Measurements from ENCODE around the gene APOL1.
"Not testable (repeated sequence)": the region's sequence is repeated elsewhere in the genome, so short reads cannot be mapped to it uniquely, and the experiment has no call there.

The APOL1 gene

DNA sequence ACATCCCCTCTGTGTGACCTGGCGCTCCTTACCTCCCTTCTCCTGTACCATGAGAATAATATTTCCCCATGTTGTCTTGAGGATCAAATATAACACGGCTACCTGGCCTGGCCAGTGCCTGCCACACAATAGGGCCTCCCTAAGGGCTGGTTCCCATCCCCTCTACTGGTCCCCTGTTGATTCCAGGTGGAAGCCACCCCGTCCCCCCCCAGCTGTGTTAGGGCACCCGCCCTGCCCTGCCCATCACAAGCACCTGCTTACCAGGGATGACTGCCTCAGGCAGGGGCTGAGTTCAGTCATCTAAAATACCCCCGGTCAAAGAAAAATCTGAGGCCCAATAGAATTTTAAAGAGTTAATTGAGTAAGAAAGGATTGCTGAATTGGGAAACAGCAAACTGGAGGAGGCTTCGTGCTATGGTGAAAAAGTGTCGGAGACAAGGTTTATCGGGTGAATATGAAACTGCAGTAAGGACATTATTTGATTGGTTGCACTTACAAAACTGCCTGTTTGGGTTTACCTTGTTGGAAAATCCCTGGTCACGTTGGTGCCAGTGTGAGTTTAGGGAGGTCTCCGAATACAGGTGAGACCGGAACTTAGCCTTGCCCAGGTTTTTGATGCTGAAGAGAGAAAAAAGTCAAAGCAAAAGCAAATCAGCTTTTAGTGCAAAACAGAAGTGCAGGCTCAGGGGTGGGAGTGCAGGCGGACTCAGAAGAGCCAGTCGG, 5.2 kb downstream of the APOL1 start:
- Histone ChIP-seq H3K27me3 (ENCODE audit: insufficient read depth, low read length) (no peaks in the 10 kb centered on the region), H2AFZ (ENCODE audit: low read length, unreplicated experiment) (no peak overlapping the region), H3K79me2 (ENCODE audit: control insufficient read depth, insufficient read depth, low read length, unreplicated experiment) (peaks cover 9% of the 10 kb centered on the region), H3K27ac (ENCODE audit: low read depth, low read length) (no peak overlapping the region), H3K4me3 (ENCODE audit: low read depth, low read length) (no peak overlapping the region), H3K36me3 (ENCODE audit: insufficient read depth, low read length) (no peaks in the 10 kb centered on the region), H3K4me1 (ENCODE audit: control insufficient read depth, insufficient read depth, low read length, unreplicated experiment) (peaks cover 10% of the 10 kb centered on the region)

- H3K4me1 ChIP-seq (ENCODE audit: control insufficient read depth, insufficient read depth, low read length, unreplicated experiment), result peaks cover 4% of the 10 kb centered on the region
- H3K27ac ChIP-seq (ENCODE audit: low read depth, low read length), result no peak overlapping the region
- H3K4me3 ChIP-seq (ENCODE audit: low read depth, low read length), result no peak overlapping the region
- H3K79me2 ChIP-seq (ENCODE audit: control insufficient read depth, insufficient read depth, low read length, unreplicated experiment), result peaks cover 2% of the 10 kb centered on the region
- H3K36me3 ChIP-seq (ENCODE audit: insufficient read depth, low read length), result no peaks in the 10 kb centered on the region
- no peaks in the 10 kb centered on the region for H3K27me3 ChIP-seq (ENCODE audit: insufficient read depth, low read length)
- no peak overlapping the region for H2AFZ ChIP-seq (ENCODE audit: low read length, unreplicated experiment)
Measured at GRCh38 chr22:36258701-36259614, 6.0 kb downstream of the APOL1 start.

- Histone ChIP-seq H3K36me3 (ENCODE audit: insufficient read depth, low read length) (no peaks in the 10 kb centered on the region), H2AFZ (ENCODE audit: low read length, unreplicated experiment) (no peak overlapping the region), H3K27ac (ENCODE audit: low read depth, low read length) (no peak overlapping the region), H3K27me3 (ENCODE audit: insufficient read depth, low read length) (no peaks in the 10 kb centered on the region), H3K4me3 (ENCODE audit: low read depth, low read length) (no peak overlapping the region), H3K4me1 (ENCODE audit: control insufficient read depth, insufficient read depth, low read length, unreplicated experiment) (peaks cover 4% of the 10 kb centered on the region), H3K79me2 (ENCODE audit: control insufficient read depth, insufficient read depth, low read length, unreplicated experiment) (peaks cover 2% of the 10 kb centered on the region)
Measured at GRCh38 chr22:36259615-36260300, 6.8 kb downstream of the APOL1 start.

- H3K36me3 ChIP-seq (ENCODE audit: insufficient read depth, low read length); H3K4me3 ChIP-seq (ENCODE audit: low read depth, low read length); H2AFZ ChIP-seq (ENCODE audit: low read length, unreplicated experiment); H3K27me3 ChIP-seq (ENCODE audit: insufficient read depth, low read length); H3K79me2 ChIP-seq (ENCODE audit: control insufficient read depth, insufficient read depth, low read length, unreplicated experiment); H3K4me1 ChIP-seq (ENCODE audit: control insufficient read depth, insufficient read depth, low read length, unreplicated experiment); H3K27ac ChIP-seq (ENCODE audit: low read depth, low read length): not testable (repeated sequence)
Measured at GRCh38 chr22:36261675-36262074, 8.7 kb downstream of the APOL1 start.

- H3K79me2 ChIP-seq (ENCODE audit: control insufficient read depth, insufficient read depth, low read length, unreplicated experiment); H3K36me3 ChIP-seq (ENCODE audit: insufficient read depth, low read length); H3K4me3 ChIP-seq (ENCODE audit: low read depth, low read length); H2AFZ ChIP-seq (ENCODE audit: low read length, unreplicated experiment); H3K27me3 ChIP-seq (ENCODE audit: insufficient read depth, low read length); H3K27ac ChIP-seq (ENCODE audit: low read depth, low read length); H3K4me1 ChIP-seq (ENCODE audit: control insufficient read depth, insufficient read depth, low read length, unreplicated experiment): not testable (repeated sequence)
Measured at GRCh38 chr22:36262307-36262706, 9.4 kb downstream of the APOL1 start.

DNA sequence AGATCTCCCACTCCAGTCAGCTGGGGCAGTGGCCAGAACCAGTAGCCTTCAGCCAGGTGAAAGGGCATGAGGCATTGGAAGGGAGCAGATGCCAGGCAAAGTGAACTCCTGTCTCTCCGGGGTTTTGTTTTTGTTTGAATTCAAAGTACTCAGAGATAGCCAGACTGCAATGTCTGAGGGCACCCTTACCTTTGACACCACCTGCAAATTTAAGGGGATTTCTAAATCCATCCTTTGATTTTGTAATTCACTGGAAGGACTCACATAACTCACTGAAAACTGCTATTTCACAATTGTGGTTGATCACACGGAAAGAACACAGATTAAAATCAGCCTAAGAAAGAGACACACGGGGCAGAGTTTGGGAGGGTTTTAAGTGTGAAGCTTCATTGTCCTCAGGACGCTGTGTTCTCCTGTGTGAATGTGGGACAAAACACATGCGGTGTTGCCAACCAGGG, 10.3 kb downstream of the APOL1 start:
- H3K4me3 ChIP-seq (ENCODE audit: low read depth, low read length); H2AFZ ChIP-seq (ENCODE audit: low read length, unreplicated experiment); H3K27me3 ChIP-seq (ENCODE audit: insufficient read depth, low read length); H3K36me3 ChIP-seq (ENCODE audit: insufficient read depth, low read length); H3K4me1 ChIP-seq (ENCODE audit: control insufficient read depth, insufficient read depth, low read length, unreplicated experiment); H3K79me2 ChIP-seq (ENCODE audit: control insufficient read depth, insufficient read depth, low read length, unreplicated experiment); H3K27ac ChIP-seq (ENCODE audit: low read depth, low read length): not testable (repeated sequence)

DNA sequence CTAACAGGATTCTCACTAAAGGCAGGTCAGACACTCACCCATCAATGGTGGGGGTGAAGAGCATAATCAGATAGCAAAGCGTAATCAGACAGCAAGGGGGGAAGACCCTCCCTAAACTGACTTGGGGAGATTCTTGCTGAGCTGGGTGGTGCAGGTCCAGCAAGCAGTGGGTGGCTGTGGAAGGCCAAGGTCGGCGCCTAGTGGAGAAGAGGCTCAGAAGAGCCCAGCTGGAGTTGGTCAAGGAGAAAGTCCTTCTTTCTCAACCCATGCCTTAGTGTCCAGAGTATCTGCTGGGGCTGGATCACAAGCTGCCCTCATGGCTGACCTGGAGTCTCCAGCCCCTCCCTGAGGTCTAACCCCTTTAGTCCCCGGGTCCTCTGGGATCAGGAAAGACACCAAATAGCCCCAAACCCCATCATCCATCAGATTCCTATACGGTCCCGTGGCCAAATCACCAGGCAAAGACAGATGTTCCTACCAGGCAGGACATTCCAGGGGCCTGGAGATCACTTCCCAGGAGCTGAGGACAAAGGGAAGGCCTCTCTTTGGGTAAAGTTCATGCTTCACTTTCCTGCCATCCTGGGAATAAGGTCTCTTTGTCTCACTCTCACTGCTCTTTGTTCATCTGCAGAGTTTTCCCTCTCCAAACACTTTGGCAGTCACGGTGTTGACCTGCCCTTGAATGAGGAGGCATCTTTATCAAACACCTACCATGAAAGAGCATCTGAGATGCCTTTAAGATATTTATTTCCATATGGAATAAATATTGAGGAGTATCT, 11.1 kb downstream of the APOL1 start:
- H3K79me2 ChIP-seq (ENCODE audit: control insufficient read depth, insufficient read depth, low read length, unreplicated experiment); H3K27me3 ChIP-seq (ENCODE audit: insufficient read depth, low read length); H3K36me3 ChIP-seq (ENCODE audit: insufficient read depth, low read length); H2AFZ ChIP-seq (ENCODE audit: low read length, unreplicated experiment); H3K27ac ChIP-seq (ENCODE audit: low read depth, low read length); H3K4me3 ChIP-seq (ENCODE audit: low read depth, low read length); H3K4me1 ChIP-seq (ENCODE audit: control insufficient read depth, insufficient read depth, low read length, unreplicated experiment): not testable (repeated sequence)

- Histone ChIP-seq H3K4me3 (ENCODE audit: low read depth, low read length) (no peak overlapping the region), H2AFZ (ENCODE audit: low read length, unreplicated experiment) (no peak overlapping the region), H3K4me1 (ENCODE audit: control insufficient read depth, insufficient read depth, low read length, unreplicated experiment) (no peaks in the 10 kb centered on the region), H3K36me3 (ENCODE audit: insufficient read depth, low read length) (no peaks in the 10 kb centered on the region), H3K27me3 (ENCODE audit: insufficient read depth, low read length) (no peaks in the 10 kb centered on the region), H3K27ac (ENCODE audit: low read depth, low read length) (no peak overlapping the region), H3K79me2 (ENCODE audit: control insufficient read depth, insufficient read depth, low read length, unreplicated experiment) (no peaks in the 10 kb centered on the region)
Measured at GRCh38 chr22:36267058-36267457, 14.1 kb downstream of the APOL1 start.

GRCh38 chr22:36267896-36268485, 15.1 kb downstream of the APOL1 start:
- no peak overlapping the region for H3K4me3 ChIP-seq (ENCODE audit: low read depth, low read length)
- H3K36me3 ChIP-seq (ENCODE audit: insufficient read depth, low read length), result no peaks in the 10 kb centered on the region

DNA sequence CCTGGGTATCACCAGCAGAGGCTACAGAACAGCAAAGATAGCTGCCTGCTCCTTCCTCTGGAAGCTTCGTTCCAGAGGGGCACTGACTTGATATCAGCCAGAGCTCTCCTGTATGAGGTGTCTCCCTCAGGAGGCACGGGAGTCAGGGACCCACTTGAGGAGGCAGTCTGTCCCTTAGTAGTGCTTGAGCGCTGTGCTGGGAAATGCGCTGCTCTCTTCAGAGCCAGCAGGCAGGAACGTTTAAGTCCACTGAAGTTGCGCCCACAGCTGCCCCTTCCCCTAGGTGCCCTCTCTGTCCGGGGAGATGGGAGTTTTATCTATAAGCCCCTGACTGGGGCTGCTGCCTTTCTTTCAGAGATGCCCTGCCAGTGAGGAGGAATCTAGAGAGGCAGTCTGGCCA, 18.3 kb downstream of the APOL1 start:
- H3K36me3 ChIP-seq (ENCODE audit: insufficient read depth, low read length); H3K79me2 ChIP-seq (ENCODE audit: control insufficient read depth, insufficient read depth, low read length, unreplicated experiment); H3K4me3 ChIP-seq (ENCODE audit: low read depth, low read length); H3K27me3 ChIP-seq (ENCODE audit: insufficient read depth, low read length); H2AFZ ChIP-seq (ENCODE audit: low read length, unreplicated experiment); H3K27ac ChIP-seq (ENCODE audit: low read depth, low read length); H3K4me1 ChIP-seq (ENCODE audit: control insufficient read depth, insufficient read depth, low read length, unreplicated experiment): not testable (repeated sequence)

More at GRCh38 chr22:36267896-36268485, 15.1 kb downstream of the APOL1 start:
- Histone ChIP-seq H3K27ac (ENCODE audit: low read depth, low read length) (no peak overlapping the region), H2AFZ (ENCODE audit: low read length, unreplicated experiment) (no peak overlapping the region), H3K79me2 (ENCODE audit: control insufficient read depth, insufficient read depth, low read length, unreplicated experiment) (no peaks in the 10 kb centered on the region), H3K27me3 (ENCODE audit: insufficient read depth, low read length) (no peaks in the 10 kb centered on the region), H3K4me1 (ENCODE audit: control insufficient read depth, insufficient read depth, low read length, unreplicated experiment) (no peaks in the 10 kb centered on the region)

Measured in ACC112 (cell line).